Activated CD4-positive, alpha-beta T cell treated with anti-CD3 and anti-CD28 coated beads, Interleukin-2, amount 50 U/mL, for 24 hours (primary cell): ENCODE results near the gene LLGL1.

ENCODE experiments used
- DNase-seq, 2 donors: peaks; one replicate each; pipeline ENCODE4 v3.0.0-alpha.2; 2020; ENCODE audit warnings: low read depth in 1 of 2, low spot score in 1 of 2

The LLGL1 gene

DNA sequence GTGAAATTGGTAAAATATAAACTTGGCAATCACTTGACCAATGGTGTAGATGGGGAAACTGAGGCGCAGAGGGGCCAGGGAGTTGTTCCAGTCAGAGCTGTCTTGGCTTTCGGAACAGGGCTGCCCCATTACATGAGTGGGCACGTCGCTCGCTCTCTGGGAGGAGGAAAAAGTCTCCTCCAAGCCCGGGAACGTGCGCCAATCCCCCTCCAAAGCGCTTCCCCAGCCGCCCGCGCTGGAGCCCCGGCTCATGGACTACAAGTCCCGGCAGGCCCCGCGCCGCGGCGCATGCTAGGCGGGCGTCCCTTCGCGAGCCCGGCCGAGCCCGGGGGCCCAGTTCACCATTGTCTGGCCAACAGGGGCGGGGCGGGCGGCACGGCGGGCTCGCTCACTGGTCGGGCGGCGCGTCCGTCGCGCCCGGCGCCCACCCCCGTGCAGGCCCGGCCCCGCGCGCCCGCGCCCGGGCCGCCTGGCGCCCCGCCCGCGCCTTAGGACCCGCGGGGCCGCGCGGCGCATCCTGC is at the start of gene LLGL1:
Gene LLGL1 (plus strand): TSS at position 515 of the 521 bp plus-strand sequence. CDS start 48 bp downstream, outside the sequence.
- peak; percentile 88 to 93 for DNase-seq

DNA sequence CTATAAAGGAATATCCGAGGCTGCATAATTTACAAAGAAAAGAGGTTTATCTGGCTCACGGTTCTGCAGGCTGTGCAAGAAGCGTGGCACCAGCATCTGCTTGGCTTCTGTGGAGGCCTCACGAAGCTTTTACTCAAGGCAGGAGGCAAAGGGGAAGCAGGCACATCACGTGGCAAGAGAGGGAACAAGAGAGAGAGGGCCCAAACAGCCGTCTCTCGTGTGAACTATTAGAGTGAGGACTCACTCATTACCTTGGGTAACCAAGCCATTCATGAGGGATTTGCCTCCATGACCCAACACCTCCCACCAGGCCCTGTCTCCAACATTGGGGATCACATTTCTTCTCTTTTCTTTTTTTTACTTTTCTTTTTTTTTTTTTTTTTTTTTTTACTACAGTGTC is 49.3 kb upstream of the LLGL1 start:
- no peak for DNase-seq

DNA sequence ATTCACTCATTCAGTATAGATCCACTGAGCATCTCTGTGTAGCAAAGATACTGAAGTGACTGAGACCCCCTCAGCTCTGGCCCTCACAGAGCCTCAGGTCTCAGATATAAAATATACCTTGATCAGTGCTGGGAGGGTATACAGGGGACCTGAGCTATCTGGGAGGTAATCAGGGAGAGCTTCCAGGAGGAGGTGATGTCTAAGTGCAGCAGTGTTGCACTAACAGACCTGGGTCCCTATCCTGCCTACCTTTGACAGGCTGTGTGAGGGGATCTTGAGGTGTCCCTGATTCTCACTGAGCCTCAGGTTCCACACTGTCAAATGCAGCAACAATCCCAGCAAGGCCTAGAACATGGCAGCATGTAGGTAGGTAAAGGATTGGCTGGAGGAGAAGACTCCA is 48.3 kb upstream of the LLGL1 start:
- no peak for DNase-seq

DNA sequence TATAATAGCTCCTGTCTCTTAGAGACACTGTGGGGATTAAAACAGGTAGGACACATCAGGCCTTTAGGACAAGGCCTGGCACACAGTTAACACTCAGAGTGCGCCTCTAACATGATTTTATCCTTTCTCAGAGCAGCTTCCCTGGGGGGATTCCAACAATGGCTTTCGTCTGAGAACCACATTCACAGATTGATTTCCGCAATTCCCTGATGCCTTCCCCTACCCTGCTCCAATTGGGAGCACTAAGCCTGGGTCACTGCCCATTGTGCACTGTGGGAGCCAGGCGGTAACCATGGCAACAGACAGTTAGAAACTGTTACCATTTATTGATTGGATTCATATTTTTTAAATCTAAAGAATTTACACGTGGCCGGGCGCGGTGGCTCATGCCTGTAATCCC is 47.7 kb upstream of the LLGL1 start:
- DNase-seq = no peak

DNA sequence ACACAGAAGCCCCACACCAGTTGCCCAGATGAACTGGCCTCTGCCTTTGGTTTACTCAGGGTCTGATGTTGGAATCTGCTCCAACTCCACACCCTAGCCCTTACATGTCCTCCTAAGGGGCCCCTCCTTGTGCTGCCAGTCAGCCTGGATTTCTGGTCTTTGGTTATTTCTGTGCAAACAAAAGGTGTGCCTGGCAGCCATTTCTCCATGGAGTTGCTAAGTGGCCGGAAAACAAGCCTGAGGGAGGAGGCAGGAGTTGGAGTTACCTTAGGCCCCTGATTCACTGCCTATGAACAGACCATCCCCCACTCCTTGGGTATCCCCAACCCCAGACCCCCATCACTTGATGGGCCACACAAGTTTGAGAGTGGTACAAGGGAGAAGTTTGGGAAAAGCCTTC is 46.2 kb upstream of the LLGL1 start:
- no peak for DNase-seq

DNA sequence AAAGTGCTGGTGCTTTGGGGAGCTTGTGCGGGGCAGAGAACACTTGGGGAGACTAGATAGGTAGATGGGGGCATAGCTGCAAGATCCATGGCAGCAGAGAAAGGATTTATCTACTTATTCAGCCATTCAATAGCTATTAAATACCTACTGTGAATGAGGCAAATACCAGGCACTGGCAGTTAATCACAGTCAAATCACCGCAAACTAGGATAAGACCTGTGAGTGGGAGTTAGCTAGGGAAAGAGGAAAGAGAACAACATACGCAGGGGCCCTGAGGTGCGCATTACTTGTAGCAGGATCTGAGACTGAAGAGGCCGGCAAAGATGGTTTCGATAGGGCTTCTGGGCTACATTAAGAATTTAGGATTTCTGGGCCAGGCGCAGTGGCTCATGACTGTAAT is 45.6 kb upstream of the LLGL1 start:
- no peak for DNase-seq

DNA sequence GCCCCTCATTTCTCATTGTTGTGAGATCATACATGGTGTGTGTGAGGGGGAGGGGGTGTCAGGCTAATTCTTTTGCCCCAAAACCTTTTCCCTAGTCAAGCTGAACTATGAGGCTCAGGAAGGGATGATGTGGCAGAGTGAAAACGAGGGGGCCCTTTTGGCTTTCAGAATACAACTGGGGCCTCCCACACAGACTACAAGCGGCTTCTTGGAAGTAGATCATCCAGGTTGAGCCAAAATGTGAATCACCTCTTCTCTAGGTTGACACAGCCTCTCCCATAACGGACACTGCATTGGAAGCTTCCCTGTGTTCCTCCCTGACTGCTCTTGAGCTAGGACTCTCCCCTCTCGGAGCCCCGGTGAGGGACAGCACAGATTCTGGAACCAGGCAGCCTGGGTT is 44.1 kb upstream of the LLGL1 start:
- peak; percentile 18 to 49 for DNase-seq

DNA sequence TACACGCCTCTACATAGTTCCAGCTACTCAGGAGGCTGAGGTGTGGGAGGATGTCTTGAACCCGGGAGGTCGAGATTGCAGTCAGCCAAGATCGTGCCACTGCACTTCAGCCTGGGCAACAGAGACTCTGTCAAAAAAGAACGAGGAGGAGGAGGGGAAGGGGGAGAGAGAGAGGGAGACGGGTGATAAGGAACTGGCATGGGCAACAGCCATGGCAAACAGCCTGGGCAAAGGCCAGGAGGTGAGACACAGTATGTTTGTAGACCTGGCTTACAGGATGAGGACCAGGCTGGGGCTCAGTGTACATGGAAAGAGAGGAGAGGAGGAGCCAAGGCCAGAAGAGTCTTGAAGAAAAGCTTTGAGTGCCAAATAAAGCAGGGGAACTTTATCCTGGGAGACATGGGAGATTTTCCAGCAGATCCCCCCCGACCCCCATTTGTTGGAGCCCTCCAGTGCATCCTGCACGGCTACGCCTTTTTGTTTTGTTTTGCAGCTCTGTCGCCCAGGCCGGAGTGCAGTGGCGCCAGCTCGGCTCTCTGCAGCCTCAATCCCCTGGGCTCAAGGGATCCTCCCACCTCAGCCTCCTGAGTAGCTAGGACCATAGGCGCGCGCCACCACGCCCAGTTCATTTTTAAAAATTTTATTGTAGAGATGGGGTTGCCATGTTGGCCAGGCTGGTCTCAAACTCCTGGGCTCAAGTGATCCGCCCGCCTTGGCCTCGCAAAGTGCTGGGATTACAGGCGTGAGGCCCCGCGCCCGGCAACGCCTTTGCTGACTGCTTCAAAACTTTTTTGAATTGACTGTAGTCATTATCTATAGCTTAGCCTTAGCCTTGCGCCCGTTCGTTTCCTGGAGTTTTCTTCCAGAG is 43.1 kb upstream of the LLGL1 start:
- DNase-seq = no peak

DNA sequence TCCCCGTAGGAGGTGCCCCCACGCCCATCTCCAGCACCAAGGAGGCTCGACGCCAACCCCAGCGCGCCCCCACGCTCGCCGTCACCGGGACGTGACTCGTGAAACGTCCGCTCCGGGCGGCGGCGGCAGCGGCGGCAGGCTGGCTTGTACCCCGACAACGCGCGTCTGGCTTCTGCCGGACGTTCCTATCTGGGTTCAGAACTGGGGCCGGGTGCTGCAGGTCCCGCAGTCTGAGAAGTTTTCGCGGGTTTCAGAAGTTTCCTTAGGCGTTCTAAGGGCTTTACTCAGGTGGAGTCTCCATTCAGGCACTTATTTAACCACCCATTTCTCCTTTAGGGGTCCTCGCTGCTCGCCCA is 42.5 kb upstream of the LLGL1 start:
- DNase-seq = peak; percentile 63 to 77

DNA sequence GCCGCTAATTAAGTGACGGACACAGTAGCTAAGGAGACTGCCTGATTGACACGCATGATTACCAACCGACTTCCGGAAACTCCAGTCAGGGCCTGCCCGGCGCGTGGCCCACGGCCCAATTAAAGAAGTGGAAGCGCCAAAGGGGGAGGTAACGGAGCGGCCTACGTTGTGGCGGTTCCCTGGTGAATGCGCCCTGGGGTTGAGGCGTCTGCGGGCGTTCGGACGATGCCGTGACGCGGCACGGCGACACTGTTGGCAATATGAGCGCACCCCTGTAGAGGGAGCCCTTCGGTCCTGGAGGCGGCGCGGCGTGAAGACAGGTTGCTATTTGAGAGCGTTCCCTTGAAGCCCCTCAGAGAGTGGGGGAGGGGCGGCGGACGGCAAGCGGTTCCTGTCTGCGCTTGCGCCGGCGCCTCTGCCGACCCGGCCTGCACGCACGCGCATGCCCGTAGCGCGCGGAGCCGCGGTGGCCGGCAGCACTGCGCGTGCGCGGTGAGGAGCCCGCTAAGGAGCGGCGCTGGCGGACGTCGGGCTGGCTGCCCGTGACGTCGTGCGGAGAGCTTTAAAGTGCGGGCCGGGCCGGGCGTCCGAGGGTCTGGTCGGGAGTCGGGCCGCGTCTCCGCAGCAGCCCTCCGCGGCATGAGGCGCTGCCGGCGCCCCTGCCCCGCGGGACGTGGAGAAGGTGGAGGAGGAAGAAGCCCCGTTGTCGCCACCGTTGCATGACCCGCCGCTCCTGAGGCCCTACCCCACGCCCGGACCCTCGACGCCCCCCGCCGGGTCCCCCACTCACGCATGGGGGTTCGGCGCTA is 41.9 kb upstream of the LLGL1 start, which contains the start of gene ALKBH5:
Gene ALKBH5 (plus strand): TSS at position 495 of the 809 bp plus-strand sequence. CDS start 416 bp downstream, outside the sequence.
- DNase-seq = peak; percentile 95 to 96

DNA sequence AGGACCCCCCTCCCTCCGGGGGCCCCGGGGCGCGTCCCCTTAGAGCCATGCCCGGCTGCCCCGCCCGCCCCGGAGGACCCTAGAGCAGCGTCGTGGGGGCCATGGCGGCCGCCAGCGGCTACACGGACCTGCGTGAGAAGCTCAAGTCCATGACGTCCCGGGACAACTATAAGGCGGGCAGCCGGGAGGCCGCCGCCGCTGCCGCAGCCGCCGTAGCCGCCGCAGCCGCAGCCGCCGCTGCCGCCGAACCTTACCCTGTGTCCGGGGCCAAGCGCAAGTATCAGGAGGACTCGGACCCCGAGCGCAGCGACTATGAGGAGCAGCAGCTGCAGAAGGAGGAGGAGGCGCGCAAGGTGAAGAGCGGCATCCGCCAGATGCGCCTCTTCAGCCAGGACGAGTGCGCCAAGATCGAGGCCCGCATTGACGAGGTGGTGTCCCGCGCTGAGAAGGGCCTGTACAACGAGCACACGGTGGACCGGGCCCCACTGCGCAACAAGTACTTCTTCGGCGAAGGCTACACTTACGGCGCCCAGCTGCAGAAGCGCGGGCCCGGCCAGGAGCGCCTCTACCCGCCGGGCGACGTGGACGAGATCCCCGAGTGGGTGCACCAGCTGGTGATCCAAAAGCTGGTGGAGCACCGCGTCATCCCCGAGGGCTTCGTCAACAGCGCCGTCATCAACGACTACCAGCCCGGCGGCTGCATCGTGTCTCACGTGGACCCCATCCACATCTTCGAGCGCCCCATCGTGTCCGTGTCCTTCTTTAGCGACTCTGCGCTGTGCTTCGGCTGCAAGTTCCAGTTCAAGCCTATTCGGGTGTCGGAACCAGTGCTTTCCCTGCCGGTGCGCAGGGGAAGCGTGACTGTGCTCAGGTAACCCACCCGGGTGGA is 41.0 kb upstream of the LLGL1 start:
- DNase-seq = peak; percentile 48 to 52

DNA sequence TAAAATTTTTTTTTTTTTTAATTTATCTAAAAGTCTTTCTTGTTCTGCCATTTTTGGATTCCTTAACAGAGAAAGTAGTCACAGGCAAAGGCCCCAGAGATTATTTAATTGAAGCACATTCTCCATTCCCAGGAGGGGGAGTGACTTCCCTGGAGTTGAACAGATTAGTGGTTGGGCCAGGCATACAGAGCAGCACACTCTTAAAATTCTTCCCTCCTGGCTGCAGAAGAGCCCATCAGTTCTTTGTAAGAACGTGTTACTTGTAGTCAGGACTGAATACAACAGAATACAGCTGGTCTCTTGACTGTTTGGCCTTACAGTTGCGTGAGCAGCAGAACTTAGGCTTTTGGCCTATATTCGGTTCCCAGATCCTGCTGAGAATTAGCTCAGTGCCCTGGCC is 40.0 kb upstream of the LLGL1 start:
- DNase-seq = no peak

DNA sequence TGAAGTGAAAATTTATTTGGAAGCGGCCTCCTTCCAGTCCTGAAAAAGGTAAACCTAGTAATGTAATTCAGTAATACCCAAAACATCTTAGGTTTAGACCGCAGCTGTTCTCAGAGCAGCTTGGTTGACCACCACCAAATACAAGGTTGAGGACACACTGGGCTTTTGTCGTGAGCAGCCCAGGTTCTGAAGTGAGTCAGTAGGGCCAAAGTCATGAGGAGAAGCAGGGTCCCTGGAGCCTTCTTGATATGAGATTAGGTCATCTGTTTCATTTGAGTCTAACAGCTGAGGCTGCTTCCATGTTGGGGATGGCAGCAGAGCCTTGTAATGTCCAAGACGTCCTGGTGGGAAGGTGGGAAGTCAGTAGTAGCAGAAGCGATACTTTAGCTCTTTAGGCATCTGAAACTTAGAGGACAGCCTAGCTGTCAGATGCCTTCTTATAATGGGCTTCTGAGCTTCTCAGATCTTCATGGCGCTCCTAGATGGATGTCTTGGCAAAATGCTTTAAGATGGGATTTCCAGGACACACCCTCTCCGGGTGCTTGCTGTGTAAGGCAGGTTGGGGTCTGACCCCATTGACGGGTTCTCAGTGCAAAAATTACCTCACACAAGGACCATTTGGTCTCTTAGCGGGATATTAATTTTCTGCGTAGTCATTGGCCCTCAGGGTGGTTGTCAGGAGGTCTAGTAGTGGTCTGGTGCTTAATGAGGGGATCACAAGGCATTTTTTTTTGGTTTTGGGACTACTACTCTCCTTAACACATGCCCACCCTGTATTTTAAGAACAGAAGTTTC is 39.4 kb upstream of the LLGL1 start:
- no peak for DNase-seq

DNA sequence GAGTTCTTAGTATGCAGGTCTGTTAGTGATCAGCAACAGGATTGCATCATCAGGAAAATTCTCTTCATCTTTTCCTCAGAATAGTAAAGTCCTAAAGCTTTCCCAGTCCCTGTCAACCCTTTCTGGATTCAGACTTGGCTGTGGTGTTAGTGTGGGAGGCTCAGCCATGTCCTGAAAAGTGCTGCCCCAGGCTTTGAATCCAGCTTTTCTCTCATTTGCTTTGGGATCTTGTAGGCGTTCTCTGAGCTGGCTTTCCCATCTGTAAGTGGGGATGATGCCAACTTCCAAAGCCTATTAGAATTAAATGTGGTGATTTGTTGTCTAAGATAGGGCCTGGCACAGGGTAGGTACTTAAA is 38.8 kb upstream of the LLGL1 start:
- DNase-seq = no peak

DNA sequence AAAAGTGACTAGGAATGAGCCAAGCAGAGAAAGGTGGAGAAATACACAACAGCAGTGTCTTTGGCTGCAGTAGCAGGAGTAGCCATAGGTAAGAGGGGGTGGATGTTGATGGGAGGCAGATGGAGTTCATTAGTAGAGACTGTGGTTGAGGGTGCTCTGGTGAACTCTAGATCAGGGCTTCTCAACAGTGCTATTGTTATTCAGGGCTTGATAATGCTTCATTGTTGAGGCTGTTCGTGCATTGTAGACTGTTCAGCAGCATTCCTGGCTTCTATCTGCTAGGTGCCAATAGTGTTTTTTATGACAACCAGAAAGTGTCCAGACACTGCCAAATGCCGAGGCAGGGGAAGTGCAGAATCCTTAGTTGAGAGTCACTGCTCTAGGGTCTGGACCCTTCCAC is 38.2 kb upstream of the LLGL1 start:
- no peak for DNase-seq

DNA sequence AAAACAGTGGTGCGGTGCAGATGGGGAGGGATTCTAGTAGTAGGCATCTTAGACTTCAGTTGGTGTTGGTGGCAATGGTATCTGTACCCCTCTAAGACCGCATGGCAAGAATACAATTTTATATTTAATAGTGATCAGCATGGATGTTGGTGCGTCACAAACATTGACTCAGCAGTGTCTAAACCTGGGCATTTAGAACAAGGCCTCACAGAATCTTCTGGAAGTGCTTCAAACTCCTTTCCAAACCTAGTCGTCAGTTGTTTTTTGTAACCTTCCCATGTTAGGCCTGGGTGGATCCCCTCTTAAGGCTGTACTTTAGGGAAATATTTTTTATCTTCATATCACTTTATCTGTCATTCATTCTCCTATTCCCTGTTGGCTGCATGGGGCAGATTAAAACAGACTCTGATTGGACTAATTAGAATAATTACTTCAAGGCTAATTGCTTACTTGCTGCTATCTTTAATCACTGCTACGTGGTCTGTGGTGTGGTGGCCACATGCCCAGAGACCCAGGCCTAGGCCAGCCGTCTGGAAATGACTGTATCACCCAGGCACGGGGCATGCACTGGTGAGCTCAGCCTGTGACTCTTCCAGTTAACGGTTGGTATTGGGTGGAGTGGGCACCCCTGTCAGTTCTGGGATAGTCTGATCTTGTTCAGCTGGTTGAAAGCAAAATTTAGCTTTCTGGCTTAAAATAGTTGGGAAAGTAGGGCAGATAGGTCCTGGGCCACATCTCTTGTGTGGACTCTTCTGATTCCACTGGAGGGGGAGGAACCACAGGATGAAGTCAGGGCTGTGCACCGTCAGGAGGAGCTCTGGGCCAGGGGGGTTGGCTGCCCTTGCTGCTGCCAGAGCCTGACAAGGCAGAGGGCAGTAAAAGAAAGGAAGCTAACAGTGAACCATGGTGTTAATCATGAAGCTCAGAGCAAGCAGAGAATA is 37.3 kb upstream of the LLGL1 start:
- DNase-seq = no peak

DNA sequence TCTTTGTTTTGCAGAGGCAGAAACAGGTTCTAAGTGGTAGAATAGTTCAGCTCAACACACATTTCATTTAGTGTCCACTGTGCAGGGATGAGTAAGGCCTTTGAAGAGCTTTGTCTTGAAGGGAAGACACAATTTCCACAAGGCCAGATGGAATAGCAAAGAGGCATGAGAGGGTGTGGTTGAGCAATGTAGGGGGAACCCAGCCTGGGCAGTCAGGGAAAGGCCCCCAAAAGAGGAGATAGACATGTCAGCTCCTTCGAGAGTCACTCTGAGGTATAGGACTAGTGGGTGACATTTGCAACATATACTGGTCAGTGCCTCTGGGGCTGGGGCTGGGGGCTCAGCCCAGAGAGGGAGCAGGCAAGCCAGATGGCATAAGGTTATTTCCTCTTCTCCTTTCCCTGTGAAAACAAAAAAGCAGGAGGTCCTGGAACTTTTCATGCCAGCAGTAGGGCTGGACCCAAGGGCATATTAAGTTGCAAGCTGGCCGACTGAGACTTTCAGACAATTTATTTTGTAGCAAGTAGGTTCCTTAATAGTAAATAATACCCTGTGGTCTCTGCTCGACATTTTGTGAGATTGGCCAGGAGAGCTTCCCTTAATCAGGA is 34.7 kb upstream of the LLGL1 start:
- DNase-seq = no peak

DNA sequence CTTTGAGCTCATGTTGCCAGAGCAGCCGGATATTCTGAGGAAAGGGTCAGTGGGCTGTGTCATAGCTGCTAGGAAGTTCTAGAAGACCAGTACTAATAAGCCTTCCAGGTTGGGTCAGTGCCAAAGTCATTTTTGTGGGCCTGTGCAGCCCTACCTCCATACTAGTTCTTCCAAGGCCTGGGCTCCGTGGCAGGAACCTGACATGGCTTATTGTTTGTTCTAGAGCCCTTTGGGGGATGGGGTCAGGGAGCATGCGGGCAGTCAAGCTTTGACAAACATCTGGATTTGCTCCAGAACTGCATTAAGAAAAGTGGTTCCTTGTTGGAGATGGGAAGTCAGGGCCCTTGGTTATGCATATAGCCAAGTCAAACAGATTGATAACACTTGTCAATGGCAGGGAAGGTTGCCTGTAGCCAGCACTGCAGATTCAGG is 34.2 kb upstream of the LLGL1 start:
- DNase-seq = no peak

DNA sequence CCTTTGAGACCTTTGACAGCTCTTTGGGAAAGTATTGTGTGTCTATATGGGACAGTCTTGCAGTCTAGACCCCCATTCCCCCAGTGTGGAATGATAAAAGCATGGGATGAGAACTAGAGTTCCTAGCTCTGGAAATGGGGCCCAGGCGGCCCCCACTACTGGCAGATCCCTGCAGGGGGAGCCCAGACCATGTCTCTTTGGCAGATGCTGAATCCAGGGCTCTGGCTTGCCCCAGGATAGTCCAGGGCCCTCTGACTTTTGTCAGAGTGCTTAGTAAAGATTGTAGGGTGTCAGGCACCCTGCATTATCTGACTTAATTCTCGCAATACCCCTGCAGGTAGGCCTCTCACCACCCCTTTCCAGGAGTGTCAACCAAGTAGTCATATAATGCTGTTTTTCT is 33.5 kb upstream of the LLGL1 start:
- no peak for DNase-seq
